Vagina (tissue), 2 donors: Measurements from ENCODE around the gene SLC41A2.

Experiments used
- POLR2A ChIP-seq, 2 donors: fragments of 450-650 bp; IDR thresholded peaks; one replicate each; pipeline ENCODE4 v1.6.1; 2017; ENCODE audit warnings: antibody characterized with exemption in 2 of 2, mild to moderate bottlenecking in 2 of 2, moderate library complexity in 2 of 2
- TF ChIP-seq, protein P1 (sequence below), 3 experiments: fragments of 450-650 bp in 2 of 3; fragments of 200-600 bp in 1 of 3; sonication (generic) in 1 of 3; IDR thresholded peaks; one replicate each; pipeline ENCODE4 v1.5.1; 2017 to 2019; ENCODE audit warnings: antibody characterized with exemption in 3 of 3, mild to moderate bottlenecking in 2 of 3, moderate library complexity in 2 of 3

- TF ChIP-seq POLR2A (IDR thresholded peaks at IDR 0.05), result no peak
- TF ChIP-seq, protein P1, sequence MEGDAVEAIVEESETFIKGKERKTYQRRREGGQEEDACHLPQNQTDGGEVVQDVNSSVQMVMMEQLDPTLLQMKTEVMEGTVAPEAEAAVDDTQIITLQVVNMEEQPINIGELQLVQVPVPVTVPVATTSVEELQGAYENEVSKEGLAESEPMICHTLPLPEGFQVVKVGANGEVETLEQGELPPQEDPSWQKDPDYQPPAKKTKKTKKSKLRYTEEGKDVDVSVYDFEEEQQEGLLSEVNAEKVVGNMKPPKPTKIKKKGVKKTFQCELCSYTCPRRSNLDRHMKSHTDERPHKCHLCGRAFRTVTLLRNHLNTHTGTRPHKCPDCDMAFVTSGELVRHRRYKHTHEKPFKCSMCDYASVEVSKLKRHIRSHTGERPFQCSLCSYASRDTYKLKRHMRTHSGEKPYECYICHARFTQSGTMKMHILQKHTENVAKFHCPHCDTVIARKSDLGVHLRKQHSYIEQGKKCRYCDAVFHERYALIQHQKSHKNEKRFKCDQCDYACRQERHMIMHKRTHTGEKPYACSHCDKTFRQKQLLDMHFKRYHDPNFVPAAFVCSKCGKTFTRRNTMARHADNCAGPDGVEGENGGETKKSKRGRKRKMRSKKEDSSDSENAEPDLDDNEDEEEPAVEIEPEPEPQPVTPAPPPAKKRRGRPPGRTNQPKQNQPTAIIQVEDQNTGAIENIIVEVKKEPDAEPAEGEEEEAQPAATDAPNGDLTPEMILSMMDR (IDR thresholded peaks at IDR 0.05), result no peak
Measured at GRCh38 chr12:104935886-104936285, 22.2 kb downstream of the SLC41A2 start.
